SK-N-MC (cell line): ENCODE results near the gene MXRA5.

Experiments
- EZH2 ChIP-seq: fragments of 200-600 bp; sonication (generic); IDR thresholded peaks from one replicate; pipeline ENCODE4 v1.6.1; 2017; ENCODE audit warnings: antibody characterized with exemption
- POLR2AphosphoS5 ChIP-seq: IDR thresholded peaks from 2 replicates; pipeline ENCODE4 v1.6.1; 2012; ENCODE audit warnings: mild to moderate bottlenecking, low read depth, low read length, borderline replicate concordance

DNA sequence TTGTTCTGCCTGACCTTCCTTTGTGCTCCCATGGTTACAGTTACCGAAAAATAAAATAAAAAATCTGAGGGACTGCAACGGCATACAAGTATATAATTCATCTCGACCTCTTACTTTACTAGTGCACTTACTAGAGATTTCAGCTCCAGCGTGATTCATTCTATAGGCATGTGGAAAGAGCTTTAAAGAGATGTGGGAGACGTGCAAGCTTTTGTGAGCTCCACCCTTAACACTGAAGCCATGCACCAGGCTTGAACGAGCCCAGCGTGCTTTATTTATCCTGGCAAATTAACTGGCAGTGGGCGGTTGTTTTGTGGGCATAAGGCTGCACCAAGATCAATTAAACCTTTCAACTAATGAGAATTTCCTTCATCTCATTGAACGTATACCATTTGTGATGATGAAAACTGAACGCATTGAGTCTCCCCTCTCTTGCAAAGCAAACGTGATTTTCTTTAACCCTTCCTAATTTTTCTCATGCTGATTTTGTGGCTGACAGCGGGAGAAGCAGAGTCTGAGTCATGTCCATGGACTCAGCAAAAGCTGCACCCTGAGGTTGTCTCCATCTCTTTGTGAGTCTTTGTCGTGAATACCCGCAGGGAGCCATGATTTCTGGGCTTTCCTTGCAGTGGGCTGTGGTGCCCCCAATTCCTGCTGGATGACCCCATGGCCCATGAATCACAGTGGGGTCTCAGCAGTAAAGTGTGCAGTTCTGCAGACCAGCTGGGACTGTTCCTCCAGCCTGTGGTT is 60.1 kb downstream of the MXRA5 start:
- no peak for TF ChIP-seq EZH2
- TF ChIP-seq POLR2AphosphoS5 = no peak
